Liver (tissue), 9 donors: ENCODE measurements around the gene ANTXR1. TPM values are rescaled to one million over a fixed set of nuclear protein-coding genes. Genes with fewer than 3 reads are reported as not detected.

Experiments used
- DNase-seq: peaks from one replicate; pipeline ENCODE4 v3.0.0-alpha.2; 2017; ENCODE audit warnings: low spot score
- H3K27ac ChIP-seq, 2 donors: one replicate each; pipeline ENCODE4 v1.7.0; 2013; ENCODE audit warnings: inconsistent platforms in 2 of 2, low read length in 2 of 2, control low read depth in 1 of 2, low read depth in 1 of 2, mild to moderate bottlenecking in 1 of 2
- H3K27me3 ChIP-seq, 4 donors: one replicate each; pipeline versions ENCODE4 v1.6.1 to v1.7.0; 2013; ENCODE audit warnings: low read length in 3 of 4, inconsistent platforms in 1 of 4, mild to moderate bottlenecking in 1 of 4, moderate library complexity in 1 of 4; ENCODE audit not compliant: control insufficient read depth in 4 of 4, insufficient read depth in 4 of 4
- H3K36me3 ChIP-seq, 4 donors: one replicate each; pipeline versions ENCODE4 v1.6.1 to v1.7.0; 2013; ENCODE audit warnings: low read length in 3 of 4, mild to moderate bottlenecking in 3 of 4, low read depth in 1 of 4, moderate library complexity in 1 of 4; ENCODE audit not compliant: control insufficient read depth in 4 of 4, insufficient read depth in 3 of 4
- H3K4me1 ChIP-seq, 4 donors: one replicate each; pipeline versions ENCODE4 v1.6.1 to v1.7.0; 2013; ENCODE audit warnings: low read length in 3 of 4, mild to moderate bottlenecking in 3 of 4, moderate library complexity in 1 of 4; ENCODE audit not compliant: control insufficient read depth in 4 of 4, insufficient read depth in 4 of 4
- H3K4me3 ChIP-seq, 3 donors: one replicate each; pipeline versions ENCODE4 v1.6.1 to v1.7.0; 2013; ENCODE audit warnings: low read length in 3 of 3, control low read depth in 1 of 3, low read depth in 1 of 3, mild to moderate bottlenecking in 1 of 3
- H3K9ac ChIP-seq, 2 donors: one replicate each; pipeline ENCODE4 v1.7.0; 2013; ENCODE audit warnings: low read length in 2 of 2, mild to moderate bottlenecking in 2 of 2, moderate library complexity in 2 of 2, control low read depth in 1 of 2, low read depth in 1 of 2
- H3K9me3 ChIP-seq, 4 donors: one replicate each; pipeline versions ENCODE4 v1.6.1 to v1.7.0; 2013; ENCODE audit warnings: low read length in 3 of 4; ENCODE audit not compliant: control insufficient read depth in 4 of 4
- CTCF ChIP-seq: fragments of 150-350 bp; IDR thresholded peaks from 2 replicates; pipeline ENCODE4 v1.5.1; 2017; ENCODE audit warnings: improper control_type of control experiment, low read depth, low read length; ENCODE audit not compliant: missing input control
- EGR1 ChIP-seq, 2 donors: IDR thresholded peaks; 2 replicates each; pipeline ENCODE4 v1.6.1; 2016 to 2018; ENCODE audit warnings: antibody characterized with exemption in 2 of 2, low read depth in 2 of 2
- FOXA1 ChIP-seq: IDR thresholded peaks from 2 replicates; pipeline ENCODE4 v1.6.1; 2016; ENCODE audit warnings: antibody characterized with exemption
- FOXA2 ChIP-seq: IDR thresholded peaks from 2 replicates; pipeline ENCODE4 v1.6.1; 2016; ENCODE audit warnings: antibody characterized with exemption
- GABPA ChIP-seq, 2 donors: IDR thresholded peaks in 1 of 2; conservative IDR thresholded peaks in 1 of 2; 2 replicates each; pipeline ENCODE4 v1.6.1; 2016; ENCODE audit warnings: antibody characterized with exemption in 2 of 2, mild to moderate bottlenecking in 1 of 2, moderate library complexity in 1 of 2
- HNF4A ChIP-seq, 2 donors: conservative IDR thresholded peaks; 2 replicates each; pipeline ENCODE4 v1.6.1; 2016; ENCODE audit warnings: antibody characterized with exemption in 2 of 2, mild to moderate bottlenecking in 2 of 2
- HNF4G ChIP-seq: IDR thresholded peaks from 2 replicates; pipeline ENCODE4 v1.6.1; 2016; ENCODE audit warnings: antibody characterized with exemption
- JUND ChIP-seq, 2 donors: IDR thresholded peaks; 2 replicates each; pipeline ENCODE4 v1.6.1; 2016; ENCODE audit warnings: antibody characterized with exemption in 2 of 2
- MAX ChIP-seq: IDR thresholded peaks from 2 replicates; pipeline ENCODE4 v1.6.1; 2016; ENCODE audit warnings: antibody characterized with exemption
- NR2F2 ChIP-seq: IDR thresholded peaks from 2 replicates; pipeline ENCODE4 v1.6.1; 2016; ENCODE audit warnings: antibody characterized with exemption
- RAD21 ChIP-seq, 2 donors: IDR thresholded peaks; 2 replicates each; pipeline ENCODE4 v1.6.1; 2016; ENCODE audit warnings: antibody characterized with exemption in 2 of 2, mild to moderate bottlenecking in 2 of 2
- RXRA ChIP-seq, 2 donors: IDR thresholded peaks; 2 replicates each; pipeline ENCODE4 v1.6.1; 2017 to 2018; ENCODE audit warnings: antibody characterized with exemption in 2 of 2, mild to moderate bottlenecking in 1 of 2
- SP1 ChIP-seq: IDR thresholded peaks from 2 replicates; pipeline ENCODE4 v1.6.1; 2018; ENCODE audit warnings: antibody characterized with exemption, mild to moderate bottlenecking
- TAF1 ChIP-seq: conservative IDR thresholded peaks from 2 replicates; pipeline ENCODE4 v1.6.1; 2016; ENCODE audit warnings: antibody characterized with exemption, mild to moderate bottlenecking
- YY1 ChIP-seq: IDR thresholded peaks from 2 replicates; pipeline ENCODE4 v1.6.1; 2016; ENCODE audit warnings: antibody characterized with exemption, mild to moderate bottlenecking
- WGBS: extraction: QIAGEN DNeasy Blood & Tissue Kit; methylation state at CpG from one replicate; pipeline ENCODE4 v1.1.7; 2013; 5-methylcytosine and 5-hydroxymethylcytosine counted together
- polyA plus RNA-seq, 2 donors: library from polyadenylated mRNA; stranded (reverse) in 1 of 2; unstranded in 1 of 2; fragments of 200-250 nt in 1 of 2; fragments of >200 nt in 1 of 2; fragmentation: Nextera tagmentation in 1 of 2; extraction: Ambion mirVana in 1 of 2; gene quantifications; one replicate each; pipeline versions ENCODE4 v1.2.1 to v1.2.3, GENCODE V29; 2013 to 2015
- total RNA-seq, 2 donors: library from RNA; depleted of rRNA; stranded (reverse); fragments of >200 nt; gene quantifications; one replicate each; pipeline ENCODE4 v1.2.3, GENCODE V29; 2014
- TF ChIP-seq, protein P1 (sequence below): IDR thresholded peaks from 2 replicates; pipeline ENCODE4 v1.6.1; 2016; ENCODE audit warnings: antibody characterized with exemption
- TF ChIP-seq, protein P2 (sequence below): IDR thresholded peaks from 2 replicates; pipeline ENCODE4 v1.6.1; 2016; ENCODE audit warnings: antibody characterized with exemption, mild to moderate bottlenecking
- TF ChIP-seq, protein P3 (sequence below): IDR thresholded peaks from 2 replicates; pipeline ENCODE4 v1.6.1; 2016; ENCODE audit warnings: antibody characterized with exemption
- donor health status: healthy.
- donor health status: healthy.
- donor health status: healthy.
- donor health status: healthy.
- donor health status: healthy.

ANTXR1 gene
- total and polyA plus RNA-seq, 4 donors: 0.60 to 3.6 (median 1.8) TPM

DNA sequence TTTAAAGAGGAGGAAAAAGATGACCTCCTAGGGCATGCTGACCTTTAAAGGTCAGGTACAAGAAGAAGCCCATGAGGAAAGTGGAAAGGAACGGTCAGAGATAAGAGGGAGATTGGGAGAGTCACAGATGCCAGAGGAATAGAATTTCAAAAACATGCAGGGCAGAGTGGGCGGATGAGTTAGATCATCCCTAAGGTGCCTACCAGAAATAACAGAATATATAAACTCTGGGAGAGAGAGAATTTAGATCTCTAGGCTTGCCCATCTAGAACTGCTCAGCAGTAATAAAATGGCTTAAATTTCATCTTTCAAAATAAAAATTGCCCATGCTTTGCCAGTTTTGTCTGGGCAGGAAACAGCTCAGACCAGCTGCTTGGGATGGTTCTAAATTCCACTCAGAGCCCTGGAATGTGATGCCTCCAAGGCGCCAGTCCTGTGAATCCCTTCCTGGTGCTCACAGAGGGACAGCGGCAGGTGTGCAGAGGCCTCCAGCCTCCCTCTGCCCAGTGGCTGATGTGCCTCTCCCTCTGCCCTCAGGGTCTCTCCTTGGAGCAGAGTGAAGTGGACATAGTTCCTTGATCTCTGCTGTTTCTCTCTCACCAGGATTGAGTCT lies 130.9 kb downstream of the ANTXR1 start:
- Histone ChIP-seq H3K27me3 (no peaks in the 10 kb centered on the region), H3K4me3 (no peak overlapping the region), H3K36me3 (no peaks in the 10 kb centered on the region), H3K9me3 (no peaks in the 10 kb centered on the region), H3K27ac (no peak overlapping the region), H3K4me1 (no peaks in the 10 kb centered on the region), H3K9ac (no peak overlapping the region)
- 89% methylated on average over 4 of the region's 4 CpGs for WGBS
- TF ChIP-seq CTCF (no peak), SP1 (no peak), NR2F2 (no peak), YY1 (no peak), HNF4G (no peak), MAX (no peak), FOXA2 (no peak), HNF4A (conservative IDR thresholded peaks at IDR 0.05) (no peak), TAF1 (no peak), EGR1 (IDR thresholded peaks at IDR 0.05; ENCODE audit: low read depth in 2 of 2) (no peak), RXRA (IDR thresholded peaks at IDR 0.05) (no peak), RAD21 (IDR thresholded peaks at IDR 0.05) (no peak), JUND (IDR thresholded peaks at IDR 0.05) (no peak), GABPA (IDR thresholded peaks at IDR 0.05 in 1 of 2, conservative IDR thresholded peaks at IDR 0.05 in 1 of 2) (no peak), FOXA1 (no peak)
- TF ChIP-seq, protein P1, sequence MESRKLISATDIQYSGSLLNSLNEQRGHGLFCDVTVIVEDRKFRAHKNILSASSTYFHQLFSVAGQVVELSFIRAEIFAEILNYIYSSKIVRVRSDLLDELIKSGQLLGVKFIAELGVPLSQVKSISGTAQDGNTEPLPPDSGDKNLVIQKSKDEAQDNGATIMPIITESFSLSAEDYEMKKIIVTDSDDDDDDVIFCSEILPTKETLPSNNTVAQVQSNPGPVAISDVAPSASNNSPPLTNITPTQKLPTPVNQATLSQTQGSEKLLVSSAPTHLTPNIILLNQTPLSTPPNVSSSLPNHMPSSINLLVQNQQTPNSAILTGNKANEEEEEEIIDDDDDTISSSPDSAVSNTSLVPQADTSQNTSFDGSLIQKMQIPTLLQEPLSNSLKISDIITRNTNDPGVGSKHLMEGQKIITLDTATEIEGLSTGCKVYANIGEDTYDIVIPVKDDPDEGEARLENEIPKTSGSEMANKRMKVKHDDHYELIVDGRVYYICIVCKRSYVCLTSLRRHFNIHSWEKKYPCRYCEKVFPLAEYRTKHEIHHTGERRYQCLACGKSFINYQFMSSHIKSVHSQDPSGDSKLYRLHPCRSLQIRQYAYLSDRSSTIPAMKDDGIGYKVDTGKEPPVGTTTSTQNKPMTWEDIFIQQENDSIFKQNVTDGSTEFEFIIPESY: no peak
- TF ChIP-seq, protein P2, sequence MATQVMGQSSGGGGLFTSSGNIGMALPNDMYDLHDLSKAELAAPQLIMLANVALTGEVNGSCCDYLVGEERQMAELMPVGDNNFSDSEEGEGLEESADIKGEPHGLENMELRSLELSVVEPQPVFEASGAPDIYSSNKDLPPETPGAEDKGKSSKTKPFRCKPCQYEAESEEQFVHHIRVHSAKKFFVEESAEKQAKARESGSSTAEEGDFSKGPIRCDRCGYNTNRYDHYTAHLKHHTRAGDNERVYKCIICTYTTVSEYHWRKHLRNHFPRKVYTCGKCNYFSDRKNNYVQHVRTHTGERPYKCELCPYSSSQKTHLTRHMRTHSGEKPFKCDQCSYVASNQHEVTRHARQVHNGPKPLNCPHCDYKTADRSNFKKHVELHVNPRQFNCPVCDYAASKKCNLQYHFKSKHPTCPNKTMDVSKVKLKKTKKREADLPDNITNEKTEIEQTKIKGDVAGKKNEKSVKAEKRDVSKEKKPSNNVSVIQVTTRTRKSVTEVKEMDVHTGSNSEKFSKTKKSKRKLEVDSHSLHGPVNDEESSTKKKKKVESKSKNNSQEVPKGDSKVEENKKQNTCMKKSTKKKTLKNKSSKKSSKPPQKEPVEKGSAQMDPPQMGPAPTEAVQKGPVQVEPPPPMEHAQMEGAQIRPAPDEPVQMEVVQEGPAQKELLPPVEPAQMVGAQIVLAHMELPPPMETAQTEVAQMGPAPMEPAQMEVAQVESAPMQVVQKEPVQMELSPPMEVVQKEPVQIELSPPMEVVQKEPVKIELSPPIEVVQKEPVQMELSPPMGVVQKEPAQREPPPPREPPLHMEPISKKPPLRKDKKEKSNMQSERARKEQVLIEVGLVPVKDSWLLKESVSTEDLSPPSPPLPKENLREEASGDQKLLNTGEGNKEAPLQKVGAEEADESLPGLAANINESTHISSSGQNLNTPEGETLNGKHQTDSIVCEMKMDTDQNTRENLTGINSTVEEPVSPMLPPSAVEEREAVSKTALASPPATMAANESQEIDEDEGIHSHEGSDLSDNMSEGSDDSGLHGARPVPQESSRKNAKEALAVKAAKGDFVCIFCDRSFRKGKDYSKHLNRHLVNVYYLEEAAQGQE: no peak
- TF ChIP-seq, protein P3, sequence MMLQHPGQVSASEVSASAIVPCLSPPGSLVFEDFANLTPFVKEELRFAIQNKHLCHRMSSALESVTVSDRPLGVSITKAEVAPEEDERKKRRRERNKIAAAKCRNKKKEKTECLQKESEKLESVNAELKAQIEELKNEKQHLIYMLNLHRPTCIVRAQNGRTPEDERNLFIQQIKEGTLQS: no peak
- no peak for DNase-seq
